ENCODE results near the gene TIMM23B.
"Not testable (repeated sequence)": the region's sequence is repeated elsewhere in the genome, so short reads cannot be mapped to it uniquely, and the experiment has no call there.

The TIMM23B gene

DNA sequence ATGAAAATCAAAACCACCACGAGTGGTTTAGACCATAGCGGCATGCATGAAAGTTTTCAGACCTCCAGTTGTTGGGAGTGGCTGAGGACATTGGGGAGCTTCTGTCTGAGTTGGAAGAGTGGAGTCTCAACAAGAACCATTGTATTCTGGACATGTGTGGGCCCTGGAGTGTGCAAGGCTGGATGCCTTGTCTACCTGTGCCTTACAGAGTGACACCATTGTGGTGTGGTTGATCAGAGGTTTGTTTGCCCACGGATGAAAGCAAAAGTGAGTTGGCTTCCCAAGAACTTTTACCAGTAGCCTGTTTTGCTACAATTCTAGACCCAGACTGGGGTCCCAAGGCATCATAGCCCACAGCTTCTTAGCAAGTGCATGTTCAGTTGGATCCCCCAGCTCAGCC, 35.9 kb downstream of the TIMM23B start:
- not testable (repeated sequence) for DNase-seq (ENCODE audit: low read depth)

DNA sequence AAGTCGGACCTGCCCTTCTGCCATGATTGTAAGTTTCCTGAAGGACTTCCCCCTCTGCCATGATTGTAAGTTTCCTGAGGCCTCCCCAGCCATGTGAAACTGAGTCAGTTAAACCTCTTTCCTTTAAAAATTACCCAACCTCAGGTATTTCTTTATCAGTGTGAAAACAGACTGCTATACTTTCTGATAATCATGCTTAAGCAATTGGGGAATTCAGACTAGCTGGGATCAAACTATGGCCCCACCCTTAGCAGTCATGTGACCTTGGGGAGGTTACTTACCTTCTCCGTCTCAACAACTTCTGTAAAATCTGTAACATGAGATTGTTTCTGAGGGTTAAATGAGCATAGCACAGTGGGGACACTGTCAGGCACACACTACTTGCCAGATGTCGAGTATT, 45.4 kb downstream of the TIMM23B start:
- DNase-seq (ENCODE audit: low read depth): not testable (repeated sequence)

DNA sequence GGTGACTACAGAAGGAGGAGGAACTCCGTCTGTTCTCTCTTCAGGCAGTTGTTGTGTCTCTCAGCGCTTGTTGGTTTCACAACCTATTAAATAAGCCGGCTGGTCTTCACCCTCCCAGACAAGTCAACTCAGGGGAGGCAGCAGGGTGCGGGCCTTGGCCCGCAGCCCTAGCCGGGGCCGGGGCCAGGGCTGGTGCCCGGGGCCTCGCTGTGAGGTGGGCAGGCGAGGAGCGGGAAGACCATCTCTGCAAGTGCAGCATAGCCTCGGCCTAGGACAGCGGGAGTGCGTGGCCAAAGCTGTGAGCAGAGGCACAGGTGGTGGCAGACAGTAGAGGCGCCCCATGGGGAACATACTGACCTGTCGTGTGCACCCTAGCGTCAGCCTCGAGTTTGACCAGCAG, 46.5 kb downstream of the TIMM23B start, which contains the start of gene AGAP6:
AGAP6 (plus strand) TSS at position 31 of the 400 bp plus-strand sequence; CDS start at position 341, 310 bp downstream.
- not testable (repeated sequence) for DNase-seq (ENCODE audit: low read depth)

DNA sequence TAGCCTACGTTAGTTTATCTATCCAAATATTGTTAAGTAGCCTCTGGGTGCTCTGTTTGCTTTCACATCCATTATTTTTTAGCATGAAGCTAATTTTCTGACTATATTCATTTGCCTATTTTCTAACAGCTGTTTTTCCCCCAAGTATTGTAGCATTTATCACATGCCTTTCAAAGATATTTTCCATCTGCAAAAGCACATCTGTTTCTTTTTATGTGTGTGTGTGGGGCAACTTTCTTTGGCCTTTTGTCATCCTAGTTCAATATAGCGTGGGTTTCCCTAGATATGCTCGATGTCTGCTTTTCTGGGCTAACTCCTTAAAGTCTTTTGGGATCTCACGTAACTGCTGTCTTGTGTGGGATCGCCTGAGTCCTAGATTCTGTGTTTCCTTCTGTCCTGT, 53.5 kb downstream of the TIMM23B start:
- not testable (repeated sequence) for DNase-seq (ENCODE audit: low read depth)

DNA sequence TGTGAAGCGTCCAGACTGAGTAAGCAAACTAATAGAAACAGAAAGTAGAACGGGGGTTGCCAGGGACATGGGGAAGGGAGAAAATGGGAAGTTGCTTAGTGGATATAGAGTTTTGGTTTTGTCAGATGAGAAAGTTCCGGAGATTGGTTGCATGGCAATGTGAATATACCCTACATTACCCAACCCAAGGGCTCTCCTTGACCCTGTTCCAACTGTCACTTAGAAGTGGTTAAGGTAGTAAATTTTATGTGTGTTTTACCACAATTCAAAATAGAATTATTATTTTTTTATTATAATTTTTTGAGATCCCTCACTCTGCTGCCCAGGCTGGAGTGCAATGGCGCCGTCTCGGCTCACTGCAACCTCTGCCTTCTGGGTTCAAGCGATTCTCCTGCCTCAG, 72.2 kb downstream of the TIMM23B start:
- not testable (repeated sequence) for DNase-seq (ENCODE audit: low read depth)

DNA sequence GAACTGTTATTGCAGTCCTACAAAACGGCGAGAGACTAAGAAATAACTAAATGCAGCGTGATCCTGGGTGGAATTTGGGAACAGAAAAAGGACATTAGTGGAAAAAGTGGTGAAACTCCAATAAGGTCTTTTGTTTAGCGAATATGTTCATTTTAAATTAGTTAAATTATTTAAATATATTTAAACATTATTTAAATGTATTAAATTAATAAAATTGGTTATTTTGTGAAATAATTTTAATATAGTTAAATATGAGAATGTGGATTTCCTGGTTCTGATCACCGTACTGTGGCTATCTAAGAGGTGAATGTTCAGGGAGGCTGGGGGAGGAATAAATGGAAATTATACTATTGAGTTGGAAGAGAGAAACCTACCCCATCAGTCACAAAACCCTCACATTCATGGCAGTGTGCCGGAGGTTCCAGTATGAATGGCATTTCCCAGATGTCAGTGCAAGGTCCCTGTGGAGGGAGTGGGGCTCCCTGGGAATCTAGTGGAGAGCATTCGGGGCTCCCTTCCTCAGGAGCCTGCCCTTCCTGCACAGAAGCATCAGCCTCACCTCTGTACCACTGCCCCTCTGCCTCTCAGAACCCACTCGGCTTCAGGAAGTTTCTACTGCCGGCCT, 73.9 kb downstream of the TIMM23B start:
- not testable (repeated sequence) for DNase-seq (ENCODE audit: low read depth)

DNA sequence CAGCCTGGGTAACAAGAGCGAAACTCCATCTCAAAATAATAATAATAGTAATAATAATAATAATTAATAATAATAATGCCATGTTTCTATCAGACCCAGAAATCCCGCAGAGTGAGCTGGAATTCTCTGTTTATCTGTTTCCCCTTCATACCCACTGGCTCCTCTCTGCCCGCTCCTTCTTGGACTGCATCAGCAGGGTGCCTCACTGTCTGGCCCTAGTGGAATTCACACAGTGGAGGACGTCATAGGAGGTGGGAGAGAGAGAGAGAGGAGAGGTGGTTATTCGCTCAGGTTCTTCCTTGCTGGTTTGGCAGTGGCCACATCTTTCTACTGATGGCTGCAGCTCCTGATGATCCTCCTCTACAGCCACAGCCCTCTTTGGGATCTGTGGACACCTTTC, 75.1 kb downstream of the TIMM23B start:
- DNase-seq (ENCODE audit: low read depth): not testable (repeated sequence)

DNA sequence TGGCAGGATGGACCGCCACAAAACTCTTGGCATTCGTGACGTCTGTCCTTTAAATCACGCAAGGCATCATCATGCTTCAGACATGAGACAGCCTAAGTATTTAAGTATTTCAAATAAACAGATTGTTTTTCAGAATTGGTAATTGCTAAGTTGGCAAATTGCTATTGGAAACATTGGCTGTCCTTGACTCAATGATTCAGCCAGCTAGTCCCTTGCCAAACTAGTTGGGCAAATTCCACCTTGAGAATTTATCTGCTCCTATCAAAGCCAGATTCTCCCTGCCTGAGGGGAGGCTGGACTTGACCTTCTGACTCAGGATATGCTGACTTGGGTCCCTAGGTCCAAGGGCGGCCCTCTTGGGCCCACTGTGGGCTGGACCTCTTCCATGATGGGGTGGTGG, 75.8 kb downstream of the TIMM23B start:
- not testable (repeated sequence) for DNase-seq (ENCODE audit: low read depth)

DNA sequence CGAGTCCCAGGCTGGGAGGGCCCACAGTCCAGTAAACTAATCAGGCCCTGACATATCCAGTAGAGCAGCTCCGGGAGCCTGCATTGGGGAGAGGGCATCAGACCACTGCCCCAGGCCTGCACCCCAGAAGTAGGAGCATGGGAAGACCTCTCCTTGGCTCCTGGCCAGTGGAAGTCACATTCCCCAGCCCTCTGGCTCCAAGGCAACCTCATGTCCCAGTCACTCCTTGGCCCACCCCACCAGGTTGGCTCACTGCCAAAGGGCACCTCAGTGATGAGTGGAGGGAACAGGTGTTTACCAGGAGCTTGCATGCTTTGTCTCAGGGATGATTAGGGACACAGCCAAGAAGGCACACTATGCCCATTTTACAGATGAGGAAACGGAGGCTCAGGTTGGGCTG, 77.4 kb downstream of the TIMM23B start:
- DNase-seq (ENCODE audit: low read depth): not testable (repeated sequence)

DNA sequence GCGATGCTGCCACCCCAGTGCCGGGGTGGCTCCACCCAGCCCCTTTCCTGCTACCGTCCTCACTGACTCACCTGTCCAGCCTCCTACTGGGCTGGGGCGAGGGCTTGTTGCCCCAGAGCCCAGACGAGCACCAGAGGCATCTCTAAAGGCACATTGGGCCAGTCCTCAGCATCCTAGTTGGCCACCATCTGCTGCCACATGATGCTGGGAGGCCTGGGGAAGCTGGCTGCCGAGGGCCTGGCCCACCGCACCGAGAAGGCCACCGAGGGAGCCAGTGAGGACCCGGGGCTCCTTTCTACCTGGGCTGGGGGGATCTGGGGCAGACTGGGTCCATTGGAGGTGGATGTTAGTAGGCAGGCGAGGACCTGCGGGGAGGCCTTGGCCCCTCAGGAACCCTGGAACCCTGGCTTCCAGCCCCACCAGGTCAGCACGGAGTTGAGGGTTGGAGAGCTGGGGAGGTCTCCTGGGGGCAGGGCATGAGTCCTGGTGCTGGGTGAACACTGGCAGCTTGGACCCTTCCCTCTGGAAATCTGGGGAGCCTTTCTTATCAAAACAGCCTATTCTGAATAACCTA, 78.7 kb downstream of the TIMM23B start:
- DNase-seq (ENCODE audit: low read depth): not testable (repeated sequence)

DNA sequence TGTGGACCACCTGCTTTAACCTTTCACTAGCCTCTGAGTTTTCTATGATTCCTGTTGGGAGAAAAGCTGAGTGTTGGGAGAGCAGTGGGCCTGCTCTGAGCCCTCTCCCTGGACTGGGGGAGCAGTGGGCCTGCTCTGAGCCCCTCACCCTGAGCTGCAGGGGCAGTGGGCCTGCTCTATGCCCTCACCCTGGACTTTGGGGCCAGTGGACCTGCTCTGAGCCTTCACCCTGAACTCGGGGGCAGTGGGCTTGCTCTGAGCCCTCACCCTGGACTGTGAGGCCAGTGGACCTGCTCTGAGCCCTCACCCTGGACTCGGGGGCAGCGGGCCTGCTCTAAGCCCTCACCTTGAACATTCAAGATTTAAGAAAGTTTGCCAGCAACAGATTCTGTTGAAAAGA, 79.8 kb downstream of the TIMM23B start:
- no peak for DNase-seq (ENCODE audit: low read depth)
